ENCODE measurements around the gene CYP2W1. TPM values are rescaled to one million over a fixed set of nuclear protein-coding genes. Genes with fewer than 3 reads are reported as not detected.

Gene CYP2W1
- total RNA-seq, 4 donors from 2014 or later, result 2.3 to 23.1 (median 2.5) TPM; not detected in 1

- DNase-seq, result no peak
- H3K27ac ChIP-seq, result no peak overlapping the region
- no peak overlapping the region for H3K4me3 ChIP-seq
- no peaks in the 10 kb centered on the region for H3K9me3 ChIP-seq
- no peaks in the 10 kb centered on the region for H3K27me3 ChIP-seq
- no peaks in the 10 kb centered on the region for H3K36me3 ChIP-seq
- H3K4me1 ChIP-seq, result peaks cover 0 to 12% (median 0%) of the 10 kb centered on the region in 4 donors
- no peak for TF ChIP-seq POLR2A (IDR thresholded peaks at IDR 0.05)
- TF ChIP-seq CTCF (IDR thresholded peaks at IDR 0.05), result no peak
Observed at GRCh38 chr7:1015196-1016121, 32.5 kb downstream of the CYP2W1 start.

- Histone ChIP-seq H3K36me3 (no peaks in the 10 kb centered on the region), H3K27ac (no peak overlapping the region), H3K4me3 (no peak overlapping the region), H3K27me3 (no peaks in the 10 kb centered on the region), H3K4me1 (peaks cover 0 to 7% (median 0%) of the 10 kb centered on the region in 4 donors), H3K9me3 (no peaks in the 10 kb centered on the region)
- no peak for DNase-seq
- TF ChIP-seq CTCF (IDR thresholded peaks at IDR 0.05) (no peak), POLR2A (IDR thresholded peaks at IDR 0.05) (no peak)
Observed at GRCh38 chr7:1016577-1017531, 33.9 kb downstream of the CYP2W1 start.

DNA sequence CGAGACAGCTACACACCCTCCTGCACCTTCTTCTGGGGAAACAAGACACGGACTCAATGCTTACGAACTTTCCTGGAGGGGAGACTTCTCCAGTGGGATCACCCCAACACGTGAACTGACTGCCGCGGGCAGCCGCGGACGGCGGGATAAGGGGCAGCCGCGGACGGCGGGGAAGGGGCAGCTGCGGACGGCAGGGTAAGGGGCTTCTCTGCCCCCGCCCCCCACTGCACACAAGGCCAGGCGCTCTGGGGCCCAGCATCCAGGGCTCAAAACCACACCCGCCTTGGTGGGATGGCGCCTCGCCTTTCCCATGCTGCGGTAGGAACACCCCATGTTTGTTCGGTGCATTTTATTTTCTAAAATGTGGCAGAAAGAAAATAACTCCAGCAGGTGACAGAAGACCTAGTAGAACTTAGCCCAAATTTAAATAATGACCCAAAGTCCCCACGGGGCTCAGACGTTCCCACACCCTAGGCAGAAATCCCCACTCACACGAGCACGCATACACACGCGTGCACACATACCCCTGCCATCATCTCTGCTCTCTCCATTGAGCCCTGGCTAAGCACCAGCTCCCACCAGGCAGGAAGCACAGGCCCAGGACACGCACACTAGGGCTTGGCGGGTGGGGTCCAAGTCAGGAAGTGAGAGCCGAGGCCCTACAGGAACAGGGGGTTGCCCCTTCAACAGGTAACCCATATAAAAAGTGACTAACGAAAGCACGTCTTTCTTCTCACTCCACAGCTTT lies 34.8 kb downstream of the CYP2W1 start:
- no peaks in the 10 kb centered on the region for H3K36me3 ChIP-seq

GRCh38 chr7:1018334-1018695 lies 35.3 kb downstream of the CYP2W1 start:
- Histone ChIP-seq H3K4me3 (no peak overlapping the region), H3K27me3 (no peaks in the 10 kb centered on the region), H3K36me3 (no peaks in the 10 kb centered on the region), H3K27ac (no peak overlapping the region), H3K9me3 (no peaks in the 10 kb centered on the region), H3K4me1 (peaks cover 0 to 4% (median under 1%) of the 10 kb centered on the region in 4 donors)
- TF ChIP-seq POLR2A (IDR thresholded peaks at IDR 0.05), result no peak
- TF ChIP-seq CTCF (IDR thresholded peaks at IDR 0.05), result no peak
- no peak for DNase-seq

More for the DNA sequence above, 34.8 kb downstream of the CYP2W1 start:
- TF ChIP-seq CTCF (IDR thresholded peaks at IDR 0.05), result no peak
- no peak for TF ChIP-seq POLR2A (IDR thresholded peaks at IDR 0.05)
- Histone ChIP-seq H3K4me1 (peaks cover 0 to under 1% (median 0%) of the 10 kb centered on the region in 4 donors), H3K9me3 (no peaks in the 10 kb centered on the region), H3K27ac (no peak overlapping the region), H3K4me3 (no peak overlapping the region), H3K27me3 (no peaks in the 10 kb centered on the region)
- no peak for DNase-seq

- Histone ChIP-seq H3K36me3 (no peaks in the 10 kb centered on the region), H3K27ac (no peak overlapping the region), H3K9me3 (no peaks in the 10 kb centered on the region), H3K4me3 (no peak overlapping the region), H3K4me1 (peaks cover 0 to 10% (median 2%) of the 10 kb centered on the region in 4 donors), H3K27me3 (no peaks in the 10 kb centered on the region)
- TF ChIP-seq POLR2A (IDR thresholded peaks at IDR 0.05) (no peak), CTCF (IDR thresholded peaks at IDR 0.05) (no peak)
- DNase-seq, result no peak
Observed at GRCh38 chr7:1019255-1019785, 36.3 kb downstream of the CYP2W1 start.
